Right renal cortex interstitium (tissue), 3 donors: Measurements from ENCODE around the gene LCE1D. TPM values are rescaled to one million over a fixed set of nuclear protein-coding genes. Genes with fewer than 3 reads are reported as not detected.

Experiments
- DNase-seq, 3 donors: peaks; one replicate each; pipeline ENCODE4 v3.0.0-alpha.2; 2013; ENCODE audit warnings: low read depth in 3 of 3, low spot score in 2 of 3
- polyA plus RNA-seq, 3 donors: library from polyadenylated mRNA; unstranded; fragments of 120-200 nt; gene quantifications; one replicate each; pipeline ENCODE4 v1.2.1, GENCODE V29; 2013; ENCODE audit not compliant: insufficient read length in 3 of 3

LCE1D gene, protein sequence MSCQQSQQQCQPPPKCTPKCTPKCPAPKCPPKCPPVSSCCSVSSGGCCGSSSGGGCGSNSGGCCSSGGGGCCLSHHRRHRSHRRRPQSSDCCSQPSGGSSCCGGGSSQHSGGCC
- not detected for polyA plus RNA-seq

GRCh38 chr1:152796421-152796820 is at the start of gene LCE1D:
Gene LCE1D, plus strand, starts transcription at chr1:152796721. Its CDS starts 1,074 bp downstream, at chr1:152797795.
- DNase-seq: no peak

DNA sequence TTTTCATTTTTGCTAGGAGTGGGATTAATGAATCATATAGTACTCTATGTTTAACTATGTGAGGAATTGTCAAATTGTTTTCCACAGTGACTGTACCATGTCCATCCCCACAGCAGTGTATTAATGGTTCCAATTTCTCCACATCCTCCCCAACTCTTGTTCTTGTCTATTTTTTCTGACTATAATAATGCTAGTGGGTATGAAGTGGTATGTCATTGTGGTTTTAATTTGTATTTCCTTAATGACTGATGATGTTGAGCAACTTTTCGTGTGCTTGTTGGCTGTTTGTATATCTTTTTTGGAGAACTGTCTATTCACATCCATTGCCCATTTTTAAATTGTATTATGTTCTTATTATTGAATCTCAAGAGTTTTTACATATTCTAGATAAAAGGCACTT is 48.7 kb upstream of the LCE1D start:
- DNase-seq: no peak

GRCh38 chr1:152752225-152752624 is 44.3 kb upstream of the LCE1D start:
- no peak for DNase-seq

DNA sequence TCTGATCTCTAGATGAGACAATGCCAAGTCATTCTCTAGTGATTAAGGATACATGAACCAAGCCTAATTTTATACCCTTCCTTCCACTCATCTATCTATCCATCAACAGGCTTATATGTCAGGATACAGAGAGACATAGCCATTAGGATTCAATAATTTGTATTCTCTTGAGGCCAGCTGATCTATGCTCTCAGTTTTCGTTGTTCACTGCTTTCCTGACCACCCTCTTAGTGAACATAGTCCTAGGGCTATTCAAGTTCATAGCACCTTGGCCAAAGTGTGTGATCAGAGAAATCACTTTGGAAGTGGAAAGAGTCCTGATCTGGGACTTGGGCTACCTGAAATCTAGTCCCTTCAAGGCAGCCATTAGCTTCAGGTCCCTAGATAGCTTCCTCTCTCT is 42.9 kb upstream of the LCE1D start:
- no peak for DNase-seq

DNA sequence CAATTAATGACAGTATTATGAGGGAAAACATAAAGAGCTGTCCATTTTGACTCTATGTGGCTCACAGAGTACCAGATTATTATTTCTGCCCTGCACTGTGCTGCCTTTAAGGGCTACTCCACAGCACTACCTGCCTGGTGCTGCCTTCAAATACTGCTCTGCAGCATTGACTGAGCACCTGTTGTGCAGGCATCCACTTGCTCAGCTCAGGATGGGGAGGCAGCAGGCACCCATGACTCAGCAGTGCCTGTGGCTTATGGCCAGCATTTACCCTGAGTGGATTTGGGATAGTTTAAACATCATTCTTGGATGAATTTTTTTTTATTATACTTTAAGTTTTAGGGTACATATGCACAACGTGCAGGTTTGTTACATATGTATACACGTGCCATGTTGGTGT is 39.6 kb upstream of the LCE1D start:
- DNase-seq: no peak

GRCh38 chr1:152757747-152758146 is 38.8 kb upstream of the LCE1D start, which contains the start of gene KPRP:
Gene KPRP, plus strand, starts transcription at chr1:152758025. Its CDS starts 1,564 bp downstream, at chr1:152759589.
- DNase-seq: no peak

GRCh38 chr1:152758636-152759035 is 37.9 kb upstream of the LCE1D start:
- DNase-seq: no peak

DNA sequence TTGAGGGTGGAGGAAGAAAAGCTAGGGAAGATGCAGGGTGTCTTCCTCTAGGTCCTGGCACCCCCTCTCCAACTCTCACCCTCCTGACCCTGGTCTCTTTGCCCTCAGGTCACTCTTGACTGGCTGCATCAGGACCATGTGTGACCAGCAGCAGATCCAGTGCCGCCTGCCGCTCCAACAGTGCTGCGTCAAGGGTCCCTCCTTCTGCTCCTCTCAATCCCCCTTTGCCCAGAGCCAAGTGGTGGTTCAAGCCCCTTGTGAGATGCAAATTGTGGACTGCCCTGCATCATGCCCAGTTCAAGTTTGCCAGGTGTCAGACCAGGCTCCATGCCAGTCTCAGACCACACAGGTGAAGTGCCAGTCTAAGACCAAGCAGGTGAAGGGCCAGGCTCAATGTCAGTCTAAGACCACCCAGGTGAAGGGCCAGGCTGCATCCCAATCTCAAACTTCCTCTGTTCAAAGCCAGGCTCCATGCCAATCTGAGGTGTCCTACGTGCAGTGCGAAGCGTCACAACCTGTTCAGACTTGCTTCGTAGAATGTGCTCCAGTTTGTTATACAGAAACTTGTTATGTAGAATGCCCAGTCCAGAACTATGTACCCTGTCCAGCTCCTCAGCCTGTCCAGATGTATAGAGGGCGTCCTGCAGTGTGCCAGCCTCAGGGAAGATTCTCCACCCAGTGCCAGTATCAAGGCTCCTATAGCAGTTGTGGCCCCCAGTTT is 36.9 kb upstream of the LCE1D start:
- no peak for DNase-seq

DNA sequence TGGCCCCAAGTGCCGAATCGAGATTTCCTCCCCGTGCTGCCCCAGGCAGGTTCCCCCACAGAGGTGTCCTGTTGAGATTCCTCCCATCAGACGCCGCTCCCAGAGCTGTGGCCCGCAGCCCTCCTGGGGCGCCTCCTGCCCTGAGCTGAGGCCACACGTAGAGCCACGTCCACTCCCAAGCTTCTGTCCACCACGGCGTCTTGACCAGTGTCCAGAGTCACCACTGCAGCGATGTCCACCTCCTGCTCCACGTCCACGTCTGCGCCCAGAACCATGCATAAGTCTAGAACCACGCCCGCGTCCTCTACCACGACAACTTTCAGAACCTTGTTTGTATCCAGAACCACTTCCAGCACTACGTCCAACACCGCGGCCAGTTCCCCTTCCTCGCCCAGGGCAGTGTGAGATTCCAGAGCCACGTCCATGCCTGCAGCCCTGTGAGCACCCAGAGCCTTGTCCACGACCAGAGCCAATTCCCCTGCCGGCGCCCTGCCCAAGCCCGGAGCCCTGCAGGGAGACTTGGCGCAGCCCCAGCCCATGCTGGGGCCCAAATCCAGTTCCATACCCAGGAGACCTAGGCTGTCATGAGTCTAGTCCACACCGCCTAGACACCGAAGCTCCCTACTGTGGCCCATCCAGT is 35.9 kb upstream of the LCE1D start:
- no peak for DNase-seq

DNA sequence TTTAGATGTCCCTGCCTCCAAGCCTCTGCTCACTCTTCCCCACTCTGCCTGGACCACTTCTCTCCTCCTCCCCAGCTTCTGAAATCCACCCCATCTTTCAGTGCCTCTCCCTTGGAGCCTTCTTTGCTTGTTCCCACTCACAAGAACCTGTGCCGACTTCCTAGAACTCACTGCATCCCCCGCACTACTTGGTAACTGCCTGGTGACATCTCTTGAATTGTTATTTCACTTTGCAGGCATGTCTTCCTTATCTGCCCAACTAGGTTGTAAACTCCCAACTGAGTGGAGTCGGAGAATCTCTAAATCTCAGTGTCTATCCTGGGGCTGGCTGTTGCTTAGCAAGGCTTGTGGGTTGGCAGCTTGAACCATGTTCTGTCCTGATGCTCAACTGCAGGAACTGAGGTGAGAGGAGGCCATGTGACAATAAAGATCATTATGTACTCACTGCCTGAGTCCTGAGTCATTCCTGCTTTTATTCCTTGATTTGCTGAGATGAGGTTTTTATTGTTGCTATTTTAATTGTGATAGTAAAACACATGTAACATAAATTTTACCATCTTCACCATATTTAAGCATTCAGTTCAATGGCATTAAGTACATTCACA is 34.8 kb upstream of the LCE1D start:
- no peak for DNase-seq

DNA sequence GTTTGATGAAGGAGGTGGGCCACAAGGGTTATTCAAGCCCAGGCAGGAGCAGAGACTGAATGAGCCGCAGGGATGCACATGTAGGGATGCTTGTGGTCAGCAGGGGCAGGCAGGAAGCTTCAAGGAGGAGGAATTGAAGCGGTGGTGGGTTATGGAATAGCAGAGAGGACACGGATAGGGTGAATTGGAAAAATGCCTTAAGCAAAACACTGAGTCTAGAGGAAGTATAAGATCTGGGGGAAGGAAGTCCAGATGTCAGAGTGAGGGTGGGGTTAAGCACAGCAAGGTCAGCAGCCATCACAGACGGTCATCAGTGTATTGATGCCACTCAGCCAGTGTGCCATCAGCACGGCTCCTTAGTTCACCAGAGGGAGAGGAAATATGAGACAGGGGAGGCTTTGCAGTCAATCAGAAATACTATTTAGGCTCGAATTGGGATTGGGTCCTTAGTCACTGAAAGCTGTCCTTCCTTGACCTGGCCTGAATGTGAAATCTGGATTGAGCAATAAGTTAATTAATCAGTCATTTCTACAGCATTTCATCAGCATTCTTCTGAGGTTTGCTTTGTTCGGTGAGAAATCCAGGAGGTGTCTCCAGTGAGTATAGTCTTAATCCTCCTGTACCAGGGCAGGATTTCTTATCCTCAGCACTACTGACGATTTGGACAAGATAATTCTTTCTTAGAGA is 27.5 kb upstream of the LCE1D start:
- no peak for DNase-seq

GRCh38 chr1:152770411-152770810 is 26.1 kb upstream of the LCE1D start:
- no peak for DNase-seq

GRCh38 chr1:152774875-152775274 is 21.6 kb upstream of the LCE1D start, which contains the start of gene LCE1F:
Gene LCE1F, plus strand, starts transcription at chr1:152775140. Its CDS starts 1,232 bp downstream, at chr1:152776372.
- no peak for DNase-seq

GRCh38 chr1:152776361-152776760 is 20.2 kb upstream of the LCE1D start:
- DNase-seq: no peak

GRCh38 chr1:152777510-152778137 is 18.9 kb upstream of the LCE1D start:
- DNase-seq: no peak

GRCh38 chr1:152783095-152783494 is 13.4 kb upstream of the LCE1D start:
- DNase-seq: no peak

GRCh38 chr1:152786077-152786476 is 10.4 kb upstream of the LCE1D start, which contains the start of gene LCE1E:
Gene LCE1E, plus strand, starts transcription at chr1:152786257. Its CDS starts 1,043 bp downstream, at chr1:152787300.
- DNase-seq: no peak

- DNase-seq: no peak
These were observed 835 bp upstream of the LCE1D start for GRCh38 chr1:152795686-152796085.

DNA sequence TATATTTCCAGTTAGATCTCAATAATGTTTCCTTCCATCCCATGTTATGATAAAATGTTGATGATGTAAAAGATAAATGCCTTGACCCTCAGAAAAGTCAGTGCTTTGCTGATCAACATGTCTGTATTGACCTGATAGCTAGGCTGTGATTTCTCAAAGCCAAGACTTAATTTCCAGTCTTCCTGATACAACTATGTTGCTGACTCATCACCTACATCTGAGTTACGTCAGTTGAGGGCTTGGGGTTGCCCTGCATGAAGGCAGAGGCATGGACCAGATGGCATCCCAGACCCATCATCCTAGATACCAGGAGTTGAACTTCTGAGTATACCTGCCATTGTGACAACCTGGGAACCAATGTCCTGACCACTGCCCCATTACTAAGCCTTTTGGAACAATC is 4.8 kb downstream of the LCE1D start:
- DNase-seq: no peak

DNA sequence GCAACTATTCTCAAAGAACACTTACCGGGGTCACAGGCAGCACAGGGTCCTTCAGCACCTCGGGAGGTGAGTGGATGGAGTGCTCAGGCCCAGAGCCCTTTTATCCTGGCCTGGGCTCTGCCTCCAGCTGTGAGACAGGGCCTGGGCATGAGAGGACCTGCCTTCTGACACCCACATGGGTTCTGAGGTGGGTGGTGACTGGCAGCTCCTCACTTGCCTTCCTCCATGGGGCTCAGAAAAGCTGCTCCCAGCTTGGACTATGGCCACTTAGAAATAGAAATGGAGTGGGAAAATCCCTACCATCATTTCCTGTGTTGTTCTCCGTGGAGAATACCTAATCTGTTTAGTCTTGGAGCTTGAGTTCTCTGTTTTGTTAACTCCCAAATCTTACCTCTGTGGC is 10.1 kb downstream of the LCE1D start, which contains the start of gene LCE1C:
TSS of gene LCE1C (minus strand) at position 76 of the 400 bp plus-strand sequence. CDS start 1,173 bp downstream, outside the sequence.
- no peak for DNase-seq
